ENCODE data around the gene SATL1.
"Not testable (repeated sequence)": the region's sequence is repeated elsewhere in the genome, so short reads cannot be mapped to it uniquely, and the experiment has no call there.

Gene SATL1, protein sequence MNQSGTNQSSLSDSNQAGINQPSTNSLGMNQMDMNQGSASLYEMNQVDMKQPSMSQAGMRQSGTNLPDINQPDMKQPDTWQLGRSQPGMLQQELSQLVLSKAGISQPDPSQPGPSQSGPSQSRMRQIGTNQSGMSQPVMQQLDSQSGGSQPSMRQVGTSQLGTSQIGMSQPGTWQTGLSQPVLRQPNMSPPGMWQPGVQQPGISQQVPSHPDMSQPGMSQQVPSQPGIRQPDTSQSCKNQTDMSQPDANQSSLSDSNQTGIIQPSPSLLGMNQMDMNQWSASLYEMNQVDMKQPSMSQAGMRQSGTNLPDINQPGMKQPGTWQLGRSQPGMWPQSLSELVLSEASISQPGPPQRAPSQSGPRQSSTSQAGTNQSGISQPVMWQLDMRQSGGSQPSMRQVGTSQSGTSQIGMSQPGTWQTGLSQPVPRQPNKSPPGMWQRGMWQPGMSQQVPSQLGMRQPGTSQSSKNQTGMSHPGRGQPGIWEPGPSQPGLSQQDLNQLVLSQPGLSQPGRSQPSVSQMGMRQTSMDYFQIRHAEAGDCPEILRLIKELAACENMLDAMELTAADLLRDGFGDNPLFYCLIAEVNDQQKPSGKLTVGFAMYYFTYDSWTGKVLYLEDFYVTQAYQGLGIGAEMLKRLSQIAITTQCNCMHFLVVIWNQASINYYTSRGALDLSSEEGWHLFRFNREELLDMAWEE

DNA sequence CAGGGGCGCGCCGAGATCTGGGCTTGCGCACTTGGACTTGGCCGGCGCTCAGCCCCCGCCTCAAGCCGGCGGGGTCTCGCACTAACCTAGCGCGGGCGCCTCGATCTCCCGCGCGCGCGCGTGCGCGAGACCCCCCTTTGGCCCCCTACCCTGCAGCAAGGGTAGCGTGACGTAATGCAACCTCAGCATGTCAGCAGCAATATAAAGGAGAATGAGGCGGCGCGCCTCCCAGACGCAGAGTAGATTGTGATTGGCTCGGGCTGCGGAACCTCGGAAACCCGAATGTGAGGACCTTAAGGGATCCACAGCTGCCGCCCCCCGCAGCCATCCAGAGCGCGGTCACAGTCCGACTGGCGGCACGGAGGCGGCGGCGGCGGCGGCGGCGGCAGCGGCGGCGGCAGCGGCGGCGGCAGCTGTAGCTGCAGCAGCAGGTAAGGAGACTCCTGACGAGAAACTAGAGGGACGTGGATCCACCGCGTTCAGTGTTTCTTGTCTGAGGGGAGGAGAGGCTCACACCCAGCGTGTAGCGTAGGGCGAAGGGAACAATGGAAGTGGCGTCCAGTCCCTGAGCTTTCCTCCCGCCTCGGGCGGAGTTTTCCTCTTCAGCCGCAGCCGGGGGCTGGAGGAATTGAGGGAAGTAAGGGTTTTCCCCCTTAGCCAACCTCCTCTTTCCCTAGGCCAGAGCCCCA, at the start of gene SATL1, which contains the start of gene ZNF711:
Gene SATL1, minus strand, starts transcription at position 19 of the 689 bp plus-strand sequence. CDS start 134,811 bp downstream, outside the sequence.
Gene ZNF711, plus strand, starts transcription at position 231 of the 689 bp plus-strand sequence. CDS start 3,582 bp downstream, outside the sequence.
- no peak for DNase-seq

DNA sequence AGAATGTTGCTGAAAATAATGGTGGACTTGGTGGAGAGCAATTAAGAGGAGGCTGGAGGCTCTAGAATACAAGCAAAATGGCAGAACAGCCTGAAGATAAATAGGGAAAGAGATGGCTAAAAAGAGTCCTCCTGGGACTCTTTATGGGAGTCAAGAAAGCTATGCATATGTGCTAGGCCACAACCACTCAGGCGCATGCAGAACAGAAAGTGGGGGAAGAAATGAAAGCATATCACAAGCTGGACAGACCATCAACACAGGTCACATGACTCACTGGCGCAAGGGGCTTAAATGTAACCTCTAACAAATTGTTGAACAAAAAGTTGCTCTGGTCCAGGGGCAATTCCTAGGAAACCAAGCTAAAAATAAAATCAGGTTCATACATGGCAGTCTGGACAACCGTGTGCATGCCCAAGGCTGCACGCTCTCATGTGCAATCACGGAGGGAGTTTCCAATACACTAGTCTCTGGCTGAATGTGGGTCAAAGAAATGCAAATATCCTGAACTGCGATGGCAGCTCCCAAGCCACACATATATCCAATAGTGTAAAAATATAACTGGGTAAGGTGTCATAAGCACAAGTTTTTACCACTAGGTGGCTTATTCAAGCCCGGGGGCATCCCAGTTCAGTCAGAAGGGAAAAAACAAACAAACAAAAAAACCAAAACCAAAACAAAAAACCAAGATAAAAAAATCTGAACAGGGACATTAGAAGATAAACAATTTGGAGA, 45.6 kb upstream of the SATL1 start:
- no peak for DNase-seq

DNA sequence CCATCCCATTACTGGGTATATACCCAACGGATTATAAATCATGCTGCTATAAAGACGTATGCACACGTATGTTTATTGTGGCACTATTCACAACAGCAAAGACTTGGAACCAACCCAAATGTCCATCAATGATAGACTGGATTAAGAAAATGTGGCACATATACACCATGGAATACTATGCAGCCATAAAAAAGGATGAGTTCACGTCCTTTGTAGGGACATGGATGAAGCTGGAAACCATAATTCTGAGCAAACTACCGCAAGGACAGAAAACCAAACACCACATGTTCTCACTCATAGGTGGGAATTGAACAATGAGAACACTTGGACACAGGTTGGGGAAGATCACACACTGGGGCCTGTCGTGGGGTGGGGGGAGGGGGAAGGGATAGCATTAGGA, 41.7 kb upstream of the SATL1 start:
- not testable (repeated sequence) for DNase-seq

DNA sequence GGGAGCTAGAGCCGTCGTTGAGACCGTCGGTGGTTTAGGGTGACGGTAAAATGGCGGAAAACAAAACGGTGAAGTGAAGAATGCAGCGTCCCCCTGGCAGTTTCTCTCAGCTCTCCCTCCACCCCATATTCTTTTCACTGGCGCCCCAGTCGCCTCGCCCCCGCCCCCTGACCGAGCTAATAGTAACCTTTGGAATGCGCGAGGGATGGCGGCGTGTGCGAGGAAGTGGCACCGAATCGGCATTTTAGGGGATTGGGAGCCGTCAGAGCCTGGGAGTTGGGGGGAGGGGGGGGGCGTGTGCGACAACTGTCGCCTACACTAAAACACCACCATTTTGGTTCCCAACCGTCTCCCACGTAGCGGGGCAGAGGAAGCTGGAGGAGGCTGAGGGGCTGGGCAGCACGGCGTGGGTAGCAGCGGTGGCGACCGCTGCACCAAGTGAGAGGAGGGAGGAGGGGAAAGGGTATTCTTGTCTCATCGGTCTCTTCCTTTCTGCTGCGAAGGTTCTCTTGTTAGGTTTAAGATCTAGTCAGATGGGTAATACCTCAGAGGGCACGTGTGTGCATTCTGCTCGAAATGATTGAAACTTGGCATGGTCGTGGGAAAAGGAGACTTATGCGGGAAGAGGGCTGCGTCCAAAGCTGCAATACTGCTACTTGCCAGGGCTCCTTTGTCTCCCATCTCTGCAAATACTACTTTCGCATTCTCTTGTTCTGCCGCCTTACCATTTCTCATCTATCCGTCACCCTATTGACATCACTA, 1.1 kb upstream of the SATL1 start:
- no peak for DNase-seq

DNA sequence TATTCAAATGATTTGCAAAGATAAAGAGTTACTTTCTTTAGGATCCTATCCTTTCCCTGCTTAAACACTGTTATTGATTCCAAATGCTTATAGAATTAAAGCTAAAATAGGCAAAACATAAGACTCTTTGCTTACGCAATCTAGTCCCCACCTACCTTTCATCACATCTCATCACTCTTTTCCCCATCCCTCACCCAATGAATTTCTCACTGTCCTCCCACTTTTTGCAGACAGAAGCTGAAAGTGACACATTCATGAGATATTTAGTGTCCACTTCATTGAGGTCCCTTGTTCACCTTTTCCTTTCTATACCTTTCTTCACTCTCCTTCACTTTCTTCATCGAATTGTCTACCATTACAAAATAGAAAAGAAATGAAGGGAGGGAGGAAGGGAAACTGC, 424 bp downstream of the SATL1 start:
- no peak for DNase-seq

DNA sequence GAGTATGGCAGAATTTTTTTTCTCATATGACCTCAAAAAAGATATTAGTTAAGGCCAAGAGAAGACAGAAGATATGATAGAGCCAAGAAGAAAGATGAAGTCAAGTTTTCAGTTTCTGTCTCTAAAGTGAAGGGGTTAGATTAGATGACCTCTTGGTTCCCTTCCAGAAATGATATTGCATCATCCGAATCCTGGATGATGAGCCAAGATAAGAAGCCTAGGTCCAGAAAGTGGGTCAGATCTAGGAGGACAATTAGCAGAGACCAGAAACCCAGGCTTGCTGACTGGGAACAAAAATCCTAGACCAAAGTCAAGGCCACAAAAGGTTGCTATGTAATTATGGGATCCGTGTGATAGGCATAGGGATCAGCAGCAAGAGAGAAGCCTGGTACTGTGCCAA, 20.2 kb downstream of the SATL1 start:
- DNase-seq = no peak

DNA sequence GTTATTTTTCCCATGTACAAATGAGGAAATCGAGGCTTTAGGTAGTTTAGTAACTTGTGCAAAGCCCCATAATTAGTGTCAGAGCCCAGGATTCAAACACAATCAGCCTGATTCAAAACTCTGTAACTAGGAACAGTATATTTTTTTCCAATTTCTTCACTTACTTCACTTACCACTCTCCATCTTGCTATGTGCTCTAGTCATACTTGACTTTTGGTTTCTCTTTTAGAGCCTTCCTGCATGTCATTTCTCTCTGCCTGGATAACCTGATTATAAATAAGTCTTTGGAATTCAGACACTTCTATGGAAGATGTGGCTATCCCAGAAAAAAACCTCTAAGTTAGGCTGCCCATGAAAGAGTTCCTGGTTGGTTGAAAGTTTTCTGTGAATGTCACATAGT, 22.2 kb downstream of the SATL1 start:
- DNase-seq = no peak

DNA sequence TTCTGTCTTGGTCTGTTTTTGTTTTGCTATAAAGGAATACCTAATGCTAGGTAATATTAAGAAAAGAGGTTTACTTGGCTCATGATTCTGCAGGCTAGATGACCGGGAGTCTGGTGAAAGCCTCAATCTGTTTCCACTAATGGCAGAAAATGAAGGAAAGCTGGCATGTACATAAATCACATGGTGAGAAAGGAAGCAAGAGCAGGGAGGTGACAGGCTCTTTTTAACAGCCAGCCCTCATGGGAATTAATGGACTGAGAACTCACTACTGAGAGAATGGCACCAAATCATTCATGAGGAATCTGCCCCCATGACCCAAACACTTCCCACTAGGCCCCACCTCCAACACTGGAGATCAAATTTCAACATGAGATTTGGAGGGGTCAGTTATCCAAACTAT, 27.6 kb downstream of the SATL1 start:
- no peak for DNase-seq

DNA sequence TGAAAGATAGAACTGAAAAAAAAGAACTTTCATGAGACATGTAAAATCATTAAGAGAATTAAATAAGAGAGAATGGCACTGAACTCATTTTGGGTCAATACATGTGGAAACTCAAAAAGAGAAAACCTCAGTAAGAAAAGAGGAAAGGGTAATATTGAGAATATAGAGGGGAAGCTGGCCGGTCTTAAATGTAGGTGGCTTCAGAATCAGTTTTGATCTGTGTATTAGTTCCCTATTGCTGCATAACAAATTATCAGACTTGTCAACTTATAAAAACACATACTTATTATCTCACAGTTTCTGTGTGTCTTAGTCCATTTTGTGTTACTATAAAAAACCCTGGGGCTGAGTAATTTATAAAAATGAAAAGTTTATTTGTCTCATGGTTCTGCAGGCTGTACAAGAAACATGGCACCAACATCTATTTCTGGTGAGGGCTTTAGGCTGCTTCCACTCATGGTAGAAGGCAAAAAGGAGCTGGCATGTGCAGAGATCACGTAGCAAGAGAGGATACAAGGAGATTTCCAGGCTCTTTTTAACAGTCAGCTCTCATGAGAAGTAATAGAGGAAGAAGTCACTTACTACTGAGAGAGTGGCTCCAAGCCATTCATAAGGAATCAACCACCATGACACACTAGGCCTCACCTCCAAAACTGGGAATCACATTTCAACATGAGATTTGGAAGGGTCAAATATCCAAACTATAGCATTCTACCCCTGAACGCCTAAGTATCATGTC, 29.6 kb downstream of the SATL1 start:
- DNase-seq = no peak

DNA sequence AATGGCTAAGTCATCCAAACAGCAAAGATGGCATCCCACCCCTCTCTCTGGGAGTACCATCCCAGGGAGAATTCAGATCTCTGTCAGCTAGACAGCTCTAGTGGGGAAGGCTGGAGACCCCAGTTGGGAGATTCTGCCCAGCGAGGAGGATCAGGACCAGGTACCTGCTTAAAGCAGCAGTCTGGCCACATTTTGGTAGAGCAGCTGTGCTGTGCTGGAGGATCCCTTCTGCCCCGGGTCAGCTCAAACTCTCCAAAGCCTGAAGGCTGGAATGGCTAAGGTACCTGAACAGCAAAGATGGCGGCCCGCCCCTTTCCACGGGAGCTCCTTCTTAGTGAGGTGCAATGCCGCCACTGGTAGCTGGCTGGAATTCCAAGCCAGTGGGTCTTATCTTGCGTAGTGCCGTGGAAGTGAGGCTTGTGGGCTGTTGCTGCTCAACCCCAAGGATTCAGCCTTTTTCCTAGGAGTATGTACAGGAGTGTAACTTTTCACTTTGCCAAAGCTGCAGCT, 40.1 kb downstream of the SATL1 start:
- DNase-seq = no peak

DNA sequence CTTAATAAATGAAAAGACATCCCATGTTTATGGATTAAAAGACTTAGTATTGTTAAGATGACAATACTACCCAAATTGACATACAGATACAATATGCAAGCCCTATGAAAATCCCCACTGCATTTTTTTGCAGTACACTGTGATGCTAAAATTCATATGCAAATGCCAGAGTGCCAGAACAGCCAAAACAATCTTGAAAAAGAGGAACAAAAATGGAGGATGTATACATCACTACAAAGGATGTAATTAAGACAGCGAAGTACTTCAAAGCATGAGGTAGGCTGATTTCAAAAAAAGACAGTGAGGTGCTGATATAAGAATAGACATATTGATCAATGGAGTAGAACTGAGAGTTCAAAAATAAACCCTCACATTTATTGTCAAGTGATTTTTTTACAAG, 47.3 kb downstream of the SATL1 start:
- no peak for DNase-seq

DNA sequence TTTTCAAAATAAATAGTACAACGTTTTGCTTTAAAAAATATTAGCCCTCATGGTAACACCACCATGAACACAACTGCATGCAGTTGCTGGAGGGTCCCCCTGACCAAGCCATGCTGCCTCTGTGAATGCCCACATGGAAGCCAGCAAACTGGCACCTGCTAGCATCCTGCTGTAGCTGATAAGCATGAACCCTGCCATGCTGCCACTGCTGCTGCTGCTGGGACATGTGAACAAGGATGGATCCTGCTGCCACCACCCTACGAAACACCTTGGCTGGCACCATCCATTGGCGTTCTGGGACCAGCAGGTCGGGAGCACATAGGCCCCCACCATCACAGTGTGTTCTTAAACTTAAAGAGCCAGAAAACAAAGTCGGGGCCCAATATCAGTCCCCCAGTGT, 83.9 kb downstream of the SATL1 start:
- no peak for DNase-seq

DNA sequence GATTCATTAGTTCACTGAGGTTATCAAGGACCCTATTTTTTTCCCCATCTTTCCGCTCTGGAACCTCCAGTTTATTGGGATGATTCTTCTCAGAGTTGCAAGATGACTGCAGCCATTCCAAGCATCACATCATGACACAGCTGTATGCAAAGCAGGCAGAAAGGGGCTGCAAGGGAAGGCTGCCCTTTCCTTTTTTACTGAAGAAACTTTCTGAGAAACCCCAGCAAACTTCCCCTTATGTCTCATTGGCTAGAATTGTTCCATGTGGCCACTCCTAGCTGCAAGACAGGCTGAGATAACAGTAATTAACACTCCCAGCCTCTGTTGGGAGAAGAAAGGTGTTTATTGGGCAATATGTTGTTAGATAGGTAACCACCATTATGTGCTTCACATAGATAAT, 102.6 kb downstream of the SATL1 start:
- no peak for DNase-seq

DNA sequence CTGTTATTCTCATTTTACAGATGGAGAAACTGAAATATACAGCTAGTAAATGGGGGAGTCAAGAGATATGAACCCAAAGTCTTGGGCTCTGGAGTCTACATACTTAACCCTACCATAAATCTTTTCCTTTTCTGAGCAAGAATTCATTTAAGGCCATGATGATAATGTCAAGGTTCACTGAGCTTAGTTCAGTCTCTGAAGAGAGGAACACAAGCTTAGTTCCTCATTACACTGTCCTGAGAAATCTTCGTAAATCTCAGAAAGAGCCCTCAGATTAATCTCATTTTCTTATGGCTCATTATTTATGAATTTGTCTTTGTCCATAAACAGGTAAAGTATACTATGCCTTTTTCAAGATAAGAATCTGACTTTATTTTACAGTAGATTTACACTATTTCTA, 104.2 kb downstream of the SATL1 start:
- no peak for DNase-seq

DNA sequence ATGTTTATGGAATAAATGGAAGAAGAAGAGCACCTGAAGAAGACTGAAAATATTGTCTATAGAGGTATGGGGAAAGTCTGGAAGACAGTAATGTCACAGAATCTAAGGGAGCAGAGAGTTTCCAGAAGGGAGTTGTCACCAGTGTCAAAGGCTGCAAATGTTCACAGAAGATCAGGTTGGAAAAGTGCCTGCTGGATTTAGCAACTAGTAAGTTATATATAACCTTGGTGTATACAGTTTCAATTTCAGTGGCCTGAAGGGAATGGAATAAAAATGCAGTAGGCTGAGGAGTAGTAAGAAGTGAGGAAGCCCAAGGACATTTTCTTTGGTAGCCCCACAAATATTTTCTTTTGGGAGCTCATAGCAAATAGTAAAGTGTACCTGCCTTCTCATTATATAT, 107.2 kb downstream of the SATL1 start:
- DNase-seq = no peak

DNA sequence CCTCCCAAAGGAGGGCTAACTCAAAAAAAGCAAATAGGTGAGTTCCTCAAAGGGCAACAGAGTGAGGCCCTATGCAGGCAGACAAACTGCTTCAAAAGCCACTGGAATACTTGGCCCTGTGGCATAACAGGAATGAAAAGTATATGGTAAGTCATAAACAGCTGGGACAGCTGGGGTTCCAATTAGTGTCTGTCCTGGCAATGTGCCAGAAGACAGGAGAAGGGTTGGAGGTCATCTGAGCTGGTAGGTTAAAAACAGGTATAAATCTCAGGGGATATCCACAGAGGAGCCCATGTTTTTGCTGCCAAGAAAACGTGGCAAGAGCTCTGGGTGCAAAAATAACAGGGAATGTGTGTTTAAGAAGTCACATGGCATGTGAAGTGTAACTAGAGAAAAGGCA, 128.3 kb downstream of the SATL1 start:
- no peak for DNase-seq

DNA sequence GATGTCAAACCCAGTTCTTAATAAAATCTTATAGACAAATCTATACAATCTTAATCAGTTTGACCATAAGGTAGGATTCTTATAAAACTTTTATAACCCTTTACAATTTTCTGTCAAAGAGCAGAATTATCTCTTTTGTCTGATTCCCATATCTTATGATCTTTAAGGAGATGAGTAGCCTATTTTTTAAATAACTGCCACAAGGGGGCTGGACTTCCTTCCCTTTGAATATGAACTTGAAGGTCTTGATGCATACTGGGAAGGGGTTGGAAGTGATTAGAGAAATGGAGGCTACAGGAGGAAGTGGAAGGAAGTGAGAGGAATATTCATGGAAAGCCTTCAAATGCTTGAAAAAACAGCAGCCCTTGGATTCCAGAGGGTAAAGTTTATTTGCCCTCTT, 128.8 kb downstream of the SATL1 start:
- no peak for DNase-seq

DNA sequence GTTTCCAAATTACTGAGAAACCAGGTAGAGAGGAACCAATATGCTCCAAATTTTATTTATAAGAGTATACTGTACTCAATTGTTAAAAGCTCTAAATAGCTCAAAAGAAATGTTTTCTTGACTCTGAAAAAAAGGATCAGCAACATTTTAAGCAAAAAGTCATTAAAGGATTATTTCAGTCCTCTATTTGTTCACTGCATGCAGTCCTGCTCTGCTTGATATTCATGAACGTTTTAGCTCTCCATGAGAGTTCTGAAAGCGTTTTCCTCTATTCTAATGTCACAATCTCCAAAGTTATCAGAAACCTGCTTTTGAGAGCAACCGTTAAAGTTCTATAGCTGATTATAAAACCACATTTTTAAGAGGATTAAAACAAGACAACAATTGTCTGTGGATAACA, 129.4 kb downstream of the SATL1 start:
- DNase-seq = no peak

DNA sequence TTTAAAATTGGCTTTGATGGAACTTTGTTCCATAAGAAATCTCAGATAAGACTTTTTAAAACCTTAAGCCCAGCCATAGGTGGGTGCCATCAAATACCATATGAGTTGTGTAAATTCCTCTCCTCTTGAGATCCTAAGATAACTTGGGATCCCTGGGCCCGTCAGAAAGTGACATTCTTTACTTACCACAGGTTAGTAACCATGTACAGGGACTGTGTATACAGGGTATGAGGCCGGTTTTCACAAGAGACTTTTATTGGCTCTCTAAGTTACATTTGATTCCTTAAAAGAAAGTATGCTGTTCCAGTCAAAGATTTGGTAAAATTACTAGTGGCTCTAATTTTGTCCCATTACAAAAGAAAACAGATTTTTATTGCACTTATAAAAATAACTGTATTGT, 129.8 kb downstream of the SATL1 start:
- DNase-seq = no peak

DNA sequence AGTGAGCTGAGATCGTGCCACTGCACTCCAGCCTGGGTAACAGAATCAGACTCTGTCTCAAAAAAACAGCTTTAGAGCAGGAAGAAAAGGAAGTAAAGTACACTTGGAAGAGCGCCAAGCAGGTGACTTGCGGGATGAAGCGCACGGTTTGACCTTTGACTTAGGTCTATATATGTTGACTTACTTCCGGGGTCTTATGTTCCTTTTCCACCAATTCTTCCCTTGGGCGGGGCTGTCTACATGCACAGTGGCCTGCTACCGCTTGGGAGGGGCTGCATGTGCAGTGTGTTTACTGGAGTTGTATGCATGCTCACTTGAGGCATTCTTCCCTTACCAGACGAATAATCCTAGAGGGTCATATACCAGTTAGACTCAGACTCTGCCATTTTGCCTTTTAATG, 131.3 kb downstream of the SATL1 start:
- no peak for DNase-seq

DNA sequence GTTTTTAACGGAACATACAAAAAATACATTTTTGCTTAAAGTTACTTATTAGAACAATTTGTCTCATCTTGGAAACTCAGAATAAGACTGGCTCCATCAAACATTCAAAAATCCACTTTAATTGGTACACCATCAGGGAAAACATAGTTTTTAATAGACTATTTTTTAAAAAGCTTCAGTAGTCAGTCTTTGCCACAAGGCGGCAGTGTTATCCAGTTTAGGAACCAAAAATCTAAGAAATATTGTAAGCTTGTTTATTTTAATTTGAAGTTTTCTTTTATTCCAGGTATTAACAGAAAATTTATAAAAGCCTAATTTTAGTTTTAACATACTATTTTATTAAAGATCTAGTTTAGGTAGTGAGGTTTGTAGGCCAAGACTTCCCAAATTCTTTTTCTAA, 132.2 kb downstream of the SATL1 start:
- DNase-seq = no peak
